HG03025 (cell line): ENCODE results near the gene GNG10.
"Not testable (repeated sequence)": the region's sequence is repeated elsewhere in the genome, so short reads cannot be mapped to it uniquely, and the experiment has no call there.

ENCODE experiments used
- ATAC-seq: cut with Tn5 transposase; IDR thresholded peaks from one replicate; pipeline ENCODE4 v1.9.1; 2021; ENCODE audit warnings: mild to moderate bottlenecking, moderate library complexity; ENCODE audit not compliant: unreplicated experiment, low FRiP score

Gene GNG10

DNA sequence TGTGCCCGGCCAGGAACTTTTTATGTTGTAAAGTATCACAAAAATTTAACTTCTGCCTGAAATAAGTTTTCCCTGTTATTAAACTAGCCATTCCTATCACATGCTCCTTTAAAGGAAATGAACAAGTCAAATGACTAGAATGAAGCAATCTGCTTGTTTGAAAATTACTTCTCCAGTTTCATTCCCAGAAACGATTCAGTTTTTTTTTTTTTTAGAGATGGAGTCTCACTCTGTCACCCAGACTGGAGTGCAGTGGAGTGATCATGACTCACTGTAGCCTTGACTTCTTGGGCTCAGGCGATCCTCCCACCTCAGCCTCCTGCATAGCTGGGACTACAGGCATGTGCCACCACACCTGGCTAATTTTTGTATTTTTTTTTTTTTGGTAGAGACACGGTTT, 13.3 kb upstream of the GNG10 start:
- no peak for ATAC-seq

GRCh38 chr9:111649016-111649415, 12.4 kb upstream of the GNG10 start:
- ATAC-seq: no peak

DNA sequence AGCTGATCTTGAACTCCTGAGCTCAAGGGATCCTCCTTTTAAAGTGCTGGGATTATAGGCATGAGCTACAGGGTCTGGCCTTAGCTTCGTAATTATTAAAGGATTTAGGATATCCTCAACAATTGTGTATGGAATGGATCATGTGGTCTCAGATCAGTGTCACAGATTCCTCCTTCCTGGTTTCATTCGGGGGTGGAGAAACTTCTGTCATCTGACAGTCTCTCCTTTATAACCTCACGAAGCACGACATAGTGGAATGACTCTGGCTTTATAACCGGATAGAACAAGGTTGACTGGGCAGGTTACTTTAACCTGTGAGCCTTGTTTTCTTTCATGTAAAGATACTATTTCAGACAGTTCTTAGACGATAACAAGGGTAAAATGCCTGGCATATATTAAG, 4.4 kb upstream of the GNG10 start:
- no peak for ATAC-seq

DNA sequence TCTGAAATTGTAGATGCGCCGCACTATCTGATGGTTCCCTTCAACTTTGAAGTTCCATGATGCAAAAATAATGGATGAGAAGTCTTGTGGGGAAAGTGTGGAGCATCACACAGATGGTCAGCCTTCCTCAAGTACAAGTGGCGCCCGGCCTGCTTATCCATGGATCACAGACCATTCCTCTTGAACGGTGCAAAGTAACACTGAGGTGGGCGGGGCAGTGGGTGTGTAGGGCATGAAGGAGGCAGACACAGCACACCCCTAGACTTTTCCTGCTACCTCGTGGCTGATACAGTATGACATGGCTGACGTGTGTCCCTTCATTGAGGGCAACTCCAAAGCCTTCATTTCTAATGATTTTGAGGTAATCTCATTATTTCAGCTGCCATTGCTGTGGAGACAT, 2.5 kb upstream of the GNG10 start:
- no peak for ATAC-seq

- no peak for ATAC-seq
Observed at GRCh38 chr9:111659691-111660090, 1.7 kb upstream of the GNG10 start.

- peak; percentile 41 for ATAC-seq
Observed at GRCh38 chr9:111661802-111662521, 557 bp downstream of the GNG10 start.

DNA sequence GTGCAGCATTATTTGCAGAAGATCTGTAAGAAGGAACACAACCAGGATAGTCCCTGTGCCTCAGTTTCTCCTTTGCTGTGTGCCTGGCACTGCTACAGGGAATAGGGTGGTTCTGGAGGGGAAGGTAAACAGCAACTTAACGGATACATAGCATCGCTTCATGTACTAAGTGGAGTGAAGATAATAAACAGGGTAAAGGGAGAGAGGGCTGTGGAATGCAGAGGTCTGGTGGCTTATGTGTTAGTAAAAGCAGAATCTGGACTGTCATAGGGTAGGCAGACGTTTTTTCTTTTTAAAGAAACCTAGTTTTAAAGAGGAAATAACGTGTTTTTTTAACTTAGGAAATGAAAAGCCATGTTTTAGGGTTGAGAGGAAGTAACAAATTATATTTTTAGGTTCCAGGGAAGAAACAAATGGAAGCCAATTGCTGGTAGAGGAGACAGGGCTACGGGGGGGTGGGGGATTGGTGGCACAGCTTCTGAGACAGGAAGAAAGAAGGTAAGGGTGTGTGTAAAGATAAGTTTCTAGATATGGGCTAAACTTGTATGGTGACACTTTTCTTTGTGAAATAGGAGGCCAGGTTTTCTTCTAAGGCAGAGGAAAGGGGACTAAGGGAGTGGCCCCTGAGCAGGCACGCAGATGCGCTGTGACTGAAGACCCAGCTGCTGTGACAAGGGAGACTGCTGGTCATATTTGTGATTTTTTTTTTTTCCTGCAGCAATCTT, 1.3 kb downstream of the GNG10 start:
- no peak for ATAC-seq

- ATAC-seq: no peak
Observed at GRCh38 chr9:111663301-111663823, 2.0 kb downstream of the GNG10 start.

DNA sequence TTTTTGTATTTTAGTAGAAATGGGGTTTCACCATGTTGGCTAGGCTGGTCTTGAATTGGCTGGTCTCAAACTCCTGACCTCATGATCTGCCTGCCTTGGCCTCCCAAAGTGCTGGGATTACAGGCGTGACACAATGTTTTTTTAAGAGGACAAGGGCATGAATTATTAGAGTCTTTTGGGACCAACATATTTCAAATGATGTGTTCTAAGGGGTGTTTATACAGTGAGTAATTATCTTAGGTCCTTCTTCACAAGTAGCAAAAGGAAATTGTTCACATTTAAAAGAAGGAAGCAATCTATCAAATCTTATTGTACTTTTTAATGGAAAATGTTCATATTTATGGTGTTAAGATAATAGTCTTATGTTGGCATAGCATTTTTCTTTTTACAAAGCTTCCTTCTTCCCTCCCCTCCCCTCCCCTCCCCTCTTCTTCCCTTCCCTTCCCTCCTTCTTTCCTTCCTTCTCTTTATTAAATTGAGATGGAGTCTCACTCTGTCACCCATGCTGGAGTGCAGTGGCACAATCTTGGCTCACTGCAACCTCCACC, 6.7 kb downstream of the GNG10 start:
- no peak for ATAC-seq

- ATAC-seq: not testable (repeated sequence)
Observed at GRCh38 chr9:111668601-111669000, 7.2 kb downstream of the GNG10 start.

GRCh38 chr9:111674319-111674718, 12.9 kb downstream of the GNG10 start:
- ATAC-seq: no peak

- ATAC-seq: no peak
Observed at GRCh38 chr9:111676116-111676515, 14.7 kb downstream of the GNG10 start.

- ATAC-seq: no peak
Observed at GRCh38 chr9:111678293-111678692, 16.9 kb downstream of the GNG10 start.

- no peak for ATAC-seq
Observed at GRCh38 chr9:111679199-111679598, 17.8 kb downstream of the GNG10 start.

GRCh38 chr9:111683392-111683791, 22.0 kb downstream of the GNG10 start:
- ATAC-seq: no peak

- no peak for ATAC-seq
Observed at GRCh38 chr9:111691672-111692329, 30.4 kb downstream of the GNG10 start.

GRCh38 chr9:111696796-111697195, 35.4 kb downstream of the GNG10 start:
- no peak for ATAC-seq

- ATAC-seq: no peak
Observed at GRCh38 chr9:111700776-111701175, 39.4 kb downstream of the GNG10 start.

DNA sequence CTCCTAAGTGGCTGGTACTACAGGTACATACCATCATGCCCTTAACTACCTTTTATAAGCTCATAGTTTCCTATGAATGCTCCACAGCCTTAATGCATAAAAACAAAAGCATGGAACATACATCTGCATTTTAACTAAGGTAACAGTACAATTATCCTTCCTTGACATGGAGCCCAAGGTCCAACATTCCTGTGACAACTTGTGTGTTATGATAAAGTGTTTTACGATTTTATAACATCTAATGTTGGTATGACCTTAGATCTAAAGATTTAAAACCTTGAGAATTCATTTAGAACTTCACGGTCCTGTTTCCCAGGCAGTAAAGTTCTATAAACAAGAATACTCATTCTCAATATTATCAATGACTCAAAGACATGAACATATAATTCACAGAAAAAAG, 43.1 kb downstream of the GNG10 start:
- ATAC-seq: no peak

DNA sequence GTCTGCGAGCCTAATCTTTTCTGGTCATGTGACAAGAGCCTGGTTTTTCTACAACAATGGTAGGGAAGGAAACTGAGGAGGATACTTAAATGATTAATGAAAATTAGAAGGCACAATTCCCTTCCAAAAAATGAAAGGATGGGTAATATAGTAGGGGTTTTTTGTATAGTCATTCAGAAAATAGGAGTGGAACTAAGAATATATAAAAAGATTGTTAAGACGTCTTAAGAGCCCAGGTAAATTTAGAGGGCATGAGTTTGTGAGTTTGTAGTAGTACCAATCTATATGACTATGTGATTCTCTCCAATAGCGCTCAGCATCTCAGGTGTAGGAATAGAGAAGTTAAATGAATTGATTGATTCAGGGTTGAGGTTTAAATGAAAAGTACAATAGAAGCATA, 50.1 kb downstream of the GNG10 start:
- no peak for ATAC-seq

GRCh38 chr9:111712369-111712768, 51.0 kb downstream of the GNG10 start:
- no peak for ATAC-seq
